Activated CD4-positive, alpha-beta T cell treated with anti-CD3 and anti-CD28 coated beads, Interleukin-2, Interleukin-4, amounts not matched to agents 100 ng/mL and 50 ng/mL, durations not matched to agents 16 hours and 8 hours (primary cell): Measurements from ENCODE around the gene BICDL1.

ENCODE experiments used
- DNase-seq: peaks from one replicate; pipeline ENCODE4 v3.0.0-alpha.2; 2020; ENCODE audit warnings: low spot score

The BICDL1 gene

GRCh38 chr12:120079411-120080400 is 90.7 kb downstream of the BICDL1 start:
- no peak for DNase-seq

- DNase-seq, result no peak
Observed at GRCh38 chr12:120081641-120082040, 92.6 kb downstream of the BICDL1 start.

- no peak for DNase-seq
Observed at GRCh38 chr12:120085920-120086645, 97.0 kb downstream of the BICDL1 start.

GRCh38 chr12:120086801-120087621 is 98.0 kb downstream of the BICDL1 start:
- DNase-seq, result peak; percentile 100

- DNase-seq, result no peak
Observed at GRCh38 chr12:120089105-120089504, 100.1 kb downstream of the BICDL1 start.

GRCh38 chr12:120089796-120090195 is 100.8 kb downstream of the BICDL1 start:
- no peak for DNase-seq

GRCh38 chr12:120090206-120090605 is 101.2 kb downstream of the BICDL1 start:
- no peak for DNase-seq

- no peak for DNase-seq
Observed at GRCh38 chr12:120090626-120091295, 101.7 kb downstream of the BICDL1 start.

GRCh38 chr12:120091371-120092090 is 102.5 kb downstream of the BICDL1 start:
- DNase-seq, result no peak

- DNase-seq, result no peak
Observed at GRCh38 chr12:120092551-120093335, 103.7 kb downstream of the BICDL1 start.

- no peak for DNase-seq
Observed at GRCh38 chr12:120093336-120093591, 104.2 kb downstream of the BICDL1 start.

GRCh38 chr12:120093592-120094355 is 104.7 kb downstream of the BICDL1 start:
- DNase-seq, result no peak

GRCh38 chr12:120094485-120094884 is 105.4 kb downstream of the BICDL1 start:
- no peak for DNase-seq

- DNase-seq, result no peak
Observed at GRCh38 chr12:120095331-120095730, 106.3 kb downstream of the BICDL1 start.

- no peak for DNase-seq
Observed at GRCh38 chr12:120095736-120096135, 106.7 kb downstream of the BICDL1 start.

- DNase-seq, result no peak
Observed at GRCh38 chr12:120096671-120097202, 107.7 kb downstream of the BICDL1 start.

- DNase-seq, result no peak
Observed at GRCh38 chr12:120098756-120099470, 109.9 kb downstream of the BICDL1 start.

- DNase-seq, result no peak
Observed at GRCh38 chr12:120099738-120100137, 110.7 kb downstream of the BICDL1 start.

GRCh38 chr12:120100630-120101029 is 111.6 kb downstream of the BICDL1 start:
- DNase-seq, result no peak
